IMR-90 (cell line): ENCODE data around the gene ADM. TPM values are rescaled to one million over a fixed set of nuclear protein-coding genes. Genes with fewer than 3 reads are reported as not detected.
A peak's percentile ranks its signal among the peaks of the same experiment; 100 is the strongest.

ENCODE experiments used
- ATAC-seq: fragments of 200-7000 bp; cut with Tn5 transposase; 2 replicates; pipeline ENCODE4 v1.9.1; 2020; ENCODE audit warnings: low read depth, mild to moderate bottlenecking, moderate library complexity
- BruUV-seq: library from RNA; stranded (reverse); fragments of 400-500 nt; replicated peaks from 2 replicates; lab custom pipeline; 2021; lab: Mats Ljungman, UMichigan
- CTCF ChIA-PET: fragments of 300-600 bp; formaldehyde crosslinking; extraction: SDS; loops from one replicate; lab custom pipeline; 2021; ENCODE audit warnings: antibody characterized with exemption; lab: Yijun Ruan, JAX
- POLR2A ChIA-PET: fragments of 300-600 bp; sonication (Branson Sonifier 250); formaldehyde crosslinking; loops from one replicate; lab custom pipeline; 2022; ENCODE audit warnings: antibody characterized with exemption; ENCODE audit not compliant: unreplicated experiment; lab: Charles Lee
- DNase-seq: peaks from one replicate; pipeline ENCODE4 v3.0.0; 2013
- H2AFZ ChIP-seq: replicated peaks from 2 replicates; pipeline ENCODE3; 2013; ENCODE audit warnings: low read length, mild to moderate bottlenecking; ENCODE audit not compliant: poor library complexity
- H2AK5ac ChIP-seq: 2 replicates; pipeline ENCODE4 v1.6.1; 2013; ENCODE audit warnings: low read depth, low read length, inconsistent platforms
- H2AK9ac ChIP-seq: replicated peaks from 2 replicates; pipeline ENCODE3; 2013; ENCODE audit warnings: mild to moderate bottlenecking, low read depth, low read length, moderate library complexity; ENCODE audit not compliant: poor library complexity
- H2BK120ac ChIP-seq: 2 replicates; pipeline ENCODE4 v1.6.1; 2013; ENCODE audit warnings: low read depth, low read length, inconsistent platforms
- H2BK15ac ChIP-seq: 3 replicates; pipeline ENCODE4 v1.6.1; 2013; ENCODE audit warnings: low read depth, low read length, inconsistent platforms
- H2BK20ac ChIP-seq: 2 replicates; pipeline ENCODE4 v1.6.1; 2013; ENCODE audit warnings: low read depth, mild to moderate bottlenecking, inconsistent platforms, low read length, moderate library complexity
- H2BK5ac ChIP-seq: 2 replicates; pipeline ENCODE4 v1.6.1; 2013; ENCODE audit warnings: mild to moderate bottlenecking, low read depth, low read length, inconsistent platforms; ENCODE audit not compliant: poor library complexity, severe bottlenecking
- H3K14ac ChIP-seq: replicated peaks from 2 replicates; pipeline ENCODE4 v1.6.1; 2013; ENCODE audit warnings: low read depth, low read length, inconsistent platforms
- H3K18ac ChIP-seq: 2 replicates; pipeline ENCODE4 v1.6.1; 2013; ENCODE audit warnings: low read depth, low read length, control low read depth
- H3K23ac ChIP-seq: 2 replicates; pipeline ENCODE4 v1.6.1; 2013; ENCODE audit warnings: low read depth, low read length, inconsistent platforms
- H3K27ac ChIP-seq: 2 replicates; pipeline ENCODE4 v1.5.1; 2013; ENCODE audit warnings: mild to moderate bottlenecking, control low read depth, low read length; ENCODE audit not compliant: insufficient read depth
- H3K27me3 ChIP-seq: 2 replicates; pipeline ENCODE4 v1.6.1; 2013; ENCODE audit warnings: low read length; ENCODE audit not compliant: control insufficient read depth, insufficient read depth
- H3K36me3 ChIP-seq: 2 replicates; pipeline ENCODE4 v1.6.1; 2013; ENCODE audit warnings: low read length, mixed read lengths; ENCODE audit not compliant: control insufficient read depth, insufficient read depth
- H3K4ac ChIP-seq: 2 replicates; pipeline ENCODE4 v1.6.1; 2013; ENCODE audit warnings: low read depth, low read length, inconsistent platforms
- H3K4me1 ChIP-seq: 2 replicates; pipeline ENCODE4 v1.6.1; 2013; ENCODE audit warnings: low read length, mixed read lengths; ENCODE audit not compliant: control insufficient read depth, insufficient read depth
- H3K4me2 ChIP-seq: 2 replicates; pipeline ENCODE4 v1.6.1; 2013; ENCODE audit warnings: low read depth, mild to moderate bottlenecking, control low read depth, low read length, moderate library complexity
- H3K4me3 ChIP-seq: 2 replicates; pipeline ENCODE4 v1.5.1; 2013; ENCODE audit warnings: low read depth, mild to moderate bottlenecking, control low read depth, low read length, moderate library complexity; ENCODE audit not compliant: insufficient read depth
- H3K56ac ChIP-seq: 2 replicates; pipeline ENCODE4 v1.6.1; 2013; ENCODE audit warnings: low read length, inconsistent platforms; ENCODE audit not compliant: insufficient read depth; ENCODE audit errors: extremely low read depth
- H3K79me1 ChIP-seq, 2 experiments: 2 replicates each; pipeline ENCODE4 v1.6.1; 2013; ENCODE audit warnings: low read length in 2 of 2, inconsistent platforms in 1 of 2, low read depth in 1 of 2
- H3K9ac ChIP-seq: 2 replicates; pipeline ENCODE4 v1.6.1; 2013; ENCODE audit warnings: low read depth, low read length, control low read depth
- H3K9me1 ChIP-seq: 2 replicates; pipeline ENCODE4 v1.6.1; 2013; ENCODE audit warnings: low read length, inconsistent platforms; ENCODE audit not compliant: insufficient read depth
- H3K9me3 ChIP-seq: 2 replicates; pipeline ENCODE4 v1.6.1; 2013; ENCODE audit warnings: low read length; ENCODE audit not compliant: control insufficient read depth, insufficient read depth
- H4K20me1 ChIP-seq: 2 replicates; pipeline ENCODE4 v1.6.1; 2013; ENCODE audit warnings: low read length, inconsistent platforms; ENCODE audit not compliant: insufficient read depth
- H4K5ac ChIP-seq: 2 replicates; pipeline ENCODE4 v1.6.1; 2013; ENCODE audit warnings: mild to moderate bottlenecking, low read depth, low read length, control low read depth
- H4K8ac ChIP-seq, 2 experiments: 2 replicates each; pipeline ENCODE4 v1.6.1; 2013; ENCODE audit warnings: low read depth in 2 of 2, low read length in 2 of 2, control low read depth in 1 of 2, inconsistent platforms in 1 of 2
- H4K91ac ChIP-seq: 2 replicates; pipeline ENCODE4 v1.6.1; 2013; ENCODE audit warnings: low read depth, low read length, inconsistent platforms; ENCODE audit not compliant: insufficient read depth
- BHLHE40 ChIP-seq: fragments of 150-350 bp; IDR thresholded peaks from 2 replicates; pipeline ENCODE4 v1.6.1; 2016; ENCODE audit warnings: mild to moderate bottlenecking, low read depth, low read length
- MXI1 ChIP-seq: IDR thresholded peaks from 2 replicates; pipeline ENCODE4 v1.6.1; 2012; ENCODE audit warnings: low read depth, mild to moderate bottlenecking, low read length, moderate library complexity, borderline replicate concordance
- RFX5 ChIP-seq: IDR thresholded peaks from 2 replicates; pipeline ENCODE4 v1.8.0; 2012; ENCODE audit warnings: low read depth, mild to moderate bottlenecking, low read length, moderate library complexity
- SMC3 ChIP-seq: fragments of 150-350 bp; IDR thresholded peaks from 2 replicates; pipeline ENCODE4 v1.6.1; 2016; ENCODE audit warnings: low read depth, mild to moderate bottlenecking, antibody characterized with exemption, low read length, moderate library complexity
- WGBS, 2 experiments: methylation state at CpG; one replicate each; pipeline versions ENCODE4 v1.1.5 to v1.1.7; 2013; ENCODE audit warnings: missing lambda C conversion rate in 2 of 2; ENCODE audit not compliant: insufficient read length in 1 of 2; ENCODE audit errors: extremely low coverage in 2 of 2; 5-methylcytosine and 5-hydroxymethylcytosine counted together
- dilution Hi-C: fragments of 300-500 bp; cut with HindIII; formaldehyde crosslinking; loops from one replicate; pipeline ENCODE4 v1.14.3; 2018; ENCODE audit warnings: low sequenced_read_pairs; ENCODE audit not compliant: unreplicated experiment
- in situ Hi-C: fragments of 300-500 bp; cut with MboI; formaldehyde crosslinking; loops from 3 replicates; pipeline ENCODE4 v1.14.3; 2019; ENCODE audit warnings: low sequenced_read_pairs, inconsistent platforms, mixed read lengths
- intact Hi-C: fragments of 100-400 bp; cut with micrococcal nuclease; formaldehyde crosslinking; loops from 2 replicates; pipeline ENCODE4 v1.10.0; 2022
- polyA plus RNA-seq, 3 experiments: library from polyadenylated mRNA; depleted of rRNA; stranded (reverse); fragments of >200 nt; gene quantifications; 2 replicates each; pipeline ENCODE4 v1.2.3, GENCODE V29; 2012; ENCODE audit warnings: low replicate concordance in 1 of 3
- total RNA-seq: library from RNA; depleted of rRNA; stranded (reverse); fragments of >200 nt; gene quantifications from 2 replicates; pipeline ENCODE4 v1.2.3, GENCODE V29; 2012

Gene ADM
- total and polyA plus RNA-seq, 2 of the 4 experiments (the other 2 are of a cell fraction): 357 to 559 TPM

GRCh38 chr11:10317776-10318526, 13.1 kb downstream of the ADM start (continued):
- TF ChIP-seq MXI1 (no peak), SMC3 (no peak)

DNA sequence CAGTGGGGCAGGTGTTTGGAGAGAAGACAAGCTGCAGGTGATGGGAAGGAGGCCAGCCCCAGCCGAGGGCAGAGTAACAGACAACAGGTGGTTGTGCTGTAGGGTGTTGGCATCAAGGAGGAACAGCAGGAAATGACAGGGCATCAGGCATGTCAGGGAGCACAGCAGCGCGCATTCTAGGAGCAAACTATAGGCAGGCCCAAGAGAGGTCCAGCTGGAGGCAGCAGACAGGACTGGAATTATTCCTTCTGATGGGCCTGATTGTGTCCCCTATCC, 13.6 kb downstream of the ADM start:
- Histone ChIP-seq H3K9me3 (no peaks in the 10 kb centered on the region), H2BK5ac (no peak overlapping the region), H2BK20ac (peak overlapping the region; percentile 15; the same call in 1 of the 2 replicates), H4K20me1 (no peaks in the 10 kb centered on the region), H3K27me3 (no peaks in the 10 kb centered on the region), H3K23ac (no peak overlapping the region), H3K79me1 (peaks cover 0 to 6% of the 10 kb centered on the region in 2 experiments; a peak in 2 of 4 replicates), H3K56ac (no peak overlapping the region), H3K4ac (peak overlapping the region; percentile 30; the same call in 1 of the 2 replicates), H2BK120ac (no peak overlapping the region), H2BK15ac (0 out of 3 replicates have a peak overlapping the region, but pooled peaks have one; percentile 30), H3K4me3 (no peak overlapping the region), H3K4me1 (peaks cover 19% of the 10 kb centered on the region), H3K36me3 (no peaks in the 10 kb centered on the region), H3K9ac (no peak overlapping the region), H3K14ac (no peak overlapping the region; the same call in 1 of the 2 replicates), H4K91ac (no peak overlapping the region; the same call in 1 of the 2 replicates), H3K27ac (no peak overlapping the region), H3K4me2 (no peak overlapping the region), H3K9me1 (peaks cover 6% of the 10 kb centered on the region; the same call in 1 of the 2 replicates), H2AK5ac (peak overlapping the region; percentile 67), H2AK9ac (no peak overlapping the region), H2AFZ (peak overlapping the region; percentile 23), H3K18ac (no peak overlapping the region), H4K8ac (no peak overlapping the region), H4K5ac (no peak overlapping the region)
- POLR2A ChIA-PET: interaction anchor here (1.3 kb wide), 1 partner anchor 9 kb away, joined by 8 read pairs; no protein-coding TSS in a partner anchor
- CTCF ChIA-PET: interaction anchor here (1.3 kb wide), 1 partner anchor 14 kb away, joined by 5 read pairs; the partner anchor contains the start of gene ADM
- no CpG with 5 or more reads among the region's 3 CpGs for WGBS, 2 experiments
- intact Hi-C loops: no loop called here
- DNase-seq (no peak), ATAC-seq (no peak)
- dilution Hi-C loops: no loop called here
- no TSS peak for BruUV-seq
- no peak for TF ChIP-seq MXI1
- no peak for TF ChIP-seq BHLHE40
- TF ChIP-seq RFX5: no peak
- in situ Hi-C loops: loop anchor here (25.0 kb wide), 1 partner anchor 706 kb away; no protein-coding TSS in a partner anchor
